ENCODE data around the gene TMED9. TPM values are rescaled to one million over a fixed set of nuclear protein-coding genes. Genes with fewer than 3 reads are reported as not detected.
"Not testable (repeated sequence)": the region's sequence is repeated elsewhere in the genome, so short reads cannot be mapped to it uniquely, and the experiment has no call there.

Gene TMED9
- total RNA-seq, 3 donors from 2014 or later (not counting 1 experiment from before 2014, with no cell fraction given): 91.2 to 114 (median 94.4) TPM

DNA sequence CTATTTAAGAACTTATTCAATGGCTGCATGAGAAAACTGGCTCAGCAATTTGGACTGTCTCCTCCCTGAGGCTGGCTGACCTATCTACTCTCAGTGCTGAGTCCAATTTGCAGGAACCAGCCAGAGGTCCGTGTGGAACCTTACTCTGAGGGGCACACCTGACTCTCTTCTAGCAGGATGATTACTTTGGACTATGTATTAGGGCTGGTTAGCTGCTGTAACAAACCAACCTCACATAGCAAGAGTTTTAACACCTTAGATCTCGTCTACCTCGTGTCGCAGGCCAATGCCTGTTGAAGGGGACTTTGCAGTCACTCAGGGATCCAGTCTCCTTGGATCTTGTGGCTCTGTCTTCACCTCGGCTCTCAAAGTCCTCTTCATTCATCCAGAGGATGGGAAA lies 34.2 kb upstream of the TMED9 start:
- ATAC-seq (no peak), DNase-seq (no peak)
- H3K4me3 ChIP-seq (ENCODE audit: low read length): no peak overlapping the region
- no peak overlapping the region for H3K27ac Mint-ChIP-seq
- TF ChIP-seq, protein P1, sequence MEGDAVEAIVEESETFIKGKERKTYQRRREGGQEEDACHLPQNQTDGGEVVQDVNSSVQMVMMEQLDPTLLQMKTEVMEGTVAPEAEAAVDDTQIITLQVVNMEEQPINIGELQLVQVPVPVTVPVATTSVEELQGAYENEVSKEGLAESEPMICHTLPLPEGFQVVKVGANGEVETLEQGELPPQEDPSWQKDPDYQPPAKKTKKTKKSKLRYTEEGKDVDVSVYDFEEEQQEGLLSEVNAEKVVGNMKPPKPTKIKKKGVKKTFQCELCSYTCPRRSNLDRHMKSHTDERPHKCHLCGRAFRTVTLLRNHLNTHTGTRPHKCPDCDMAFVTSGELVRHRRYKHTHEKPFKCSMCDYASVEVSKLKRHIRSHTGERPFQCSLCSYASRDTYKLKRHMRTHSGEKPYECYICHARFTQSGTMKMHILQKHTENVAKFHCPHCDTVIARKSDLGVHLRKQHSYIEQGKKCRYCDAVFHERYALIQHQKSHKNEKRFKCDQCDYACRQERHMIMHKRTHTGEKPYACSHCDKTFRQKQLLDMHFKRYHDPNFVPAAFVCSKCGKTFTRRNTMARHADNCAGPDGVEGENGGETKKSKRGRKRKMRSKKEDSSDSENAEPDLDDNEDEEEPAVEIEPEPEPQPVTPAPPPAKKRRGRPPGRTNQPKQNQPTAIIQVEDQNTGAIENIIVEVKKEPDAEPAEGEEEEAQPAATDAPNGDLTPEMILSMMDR (IDR thresholded peaks at IDR 0.05): no peak
- no peaks in the 10 kb centered on the region for H3K27me3 ChIP-seq (ENCODE audit: control insufficient read depth, insufficient read depth, low read length)
- no peak overlapping the region for H3K27ac ChIP-seq (ENCODE audit: low read length)
- intact Hi-C loops (cut with micrococcal nuclease): no loop called here
- H3K4me3 Mint-ChIP-seq: no peak overlapping the region
- no peaks in the 10 kb centered on the region for H3K27me3 Mint-ChIP-seq (ENCODE audit: low read depth in 2 of 2)
- WGBS (ENCODE audit: insufficient coverage): 92% methylated on average over 4 of the region's 5 CpGs
- H3K9me3 ChIP-seq (ENCODE audit: control insufficient read depth, insufficient read depth, low read length): no peaks in the 10 kb centered on the region
- no peaks in the 10 kb centered on the region for H3K36me3 Mint-ChIP-seq
- no peaks in the 10 kb centered on the region for H3K9me3 Mint-ChIP-seq
- no peaks in the 10 kb centered on the region for H3K36me3 ChIP-seq (ENCODE audit: control insufficient read depth, insufficient read depth, low read length)
- peaks cover 13 to 16% of the 10 kb centered on the region in 2 donors for H3K4me1 Mint-ChIP-seq
- peaks cover 17% of the 10 kb centered on the region for H3K4me1 ChIP-seq (ENCODE audit: control insufficient read depth, insufficient read depth, low read length)

DNA sequence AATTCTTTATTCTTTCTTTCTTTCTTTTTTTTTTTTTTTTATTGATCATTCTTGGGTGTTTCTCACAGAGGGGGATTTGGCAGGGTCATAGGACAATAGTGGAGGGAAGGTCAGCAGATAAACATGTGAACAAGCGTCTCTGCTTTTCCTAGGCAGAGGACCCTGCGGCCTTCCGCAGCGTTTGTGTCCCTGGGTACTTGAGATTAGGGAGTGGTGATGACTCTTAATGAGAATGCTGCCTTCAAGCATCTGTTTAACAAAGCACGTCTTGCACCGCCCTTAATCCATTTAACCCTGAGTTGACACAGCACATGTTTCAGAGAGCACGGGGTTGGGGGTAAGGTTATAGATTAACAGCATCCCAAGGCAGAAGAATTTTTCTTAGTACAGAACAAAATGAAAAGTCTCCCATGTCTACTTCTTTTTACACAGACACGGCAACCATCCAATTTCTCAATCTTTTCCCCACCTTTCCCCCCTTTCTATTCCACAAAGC lies 32.5 kb upstream of the TMED9 start:
- H3K27me3 Mint-ChIP-seq (ENCODE audit: low read depth in 2 of 2); intact Hi-C loops (cut with micrococcal nuclease); H3K4me3 Mint-ChIP-seq; H3K27ac Mint-ChIP-seq; H3K36me3 ChIP-seq (ENCODE audit: control insufficient read depth, insufficient read depth, low read length); H3K27ac ChIP-seq (ENCODE audit: low read length); DNase-seq; H3K36me3 Mint-ChIP-seq; H3K4me1 Mint-ChIP-seq; H3K27me3 ChIP-seq (ENCODE audit: control insufficient read depth, insufficient read depth, low read length); H3K4me3 ChIP-seq (ENCODE audit: low read length); H3K9me3 Mint-ChIP-seq; H3K9me3 ChIP-seq (ENCODE audit: control insufficient read depth, insufficient read depth, low read length); ATAC-seq; H3K4me1 ChIP-seq (ENCODE audit: control insufficient read depth, insufficient read depth, low read length): not testable (repeated sequence)
- WGBS (ENCODE audit: insufficient coverage): 94% methylated on average over 6 of the region's 8 CpGs

DNA sequence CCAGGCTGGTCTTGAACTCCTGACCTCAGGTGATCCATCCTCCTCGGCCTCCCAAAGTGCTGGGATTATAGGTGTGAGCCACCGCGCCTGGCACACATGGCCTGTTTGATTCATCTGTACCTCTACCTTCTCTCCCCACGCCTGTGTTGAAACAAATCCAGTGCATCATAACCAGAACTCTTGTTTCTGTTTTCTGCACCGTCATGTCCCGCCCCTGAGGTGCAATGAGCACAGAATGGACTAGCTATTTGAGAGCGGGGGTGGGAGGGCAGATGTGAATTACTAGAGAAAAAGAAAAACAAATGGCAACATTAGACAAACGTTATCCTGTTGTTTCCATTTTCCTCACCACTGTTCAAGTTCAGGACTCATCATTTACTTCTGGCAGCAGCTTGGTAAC lies 27.0 kb upstream of the TMED9 start:
- H3K9me3 ChIP-seq (ENCODE audit: control insufficient read depth, insufficient read depth, low read length): no peaks in the 10 kb centered on the region
- H3K27ac ChIP-seq (ENCODE audit: low read length): no peak overlapping the region
- H3K4me3 Mint-ChIP-seq: no peak overlapping the region
- H3K9me3 Mint-ChIP-seq: no peaks in the 10 kb centered on the region
- ATAC-seq: no peak
- peaks cover 2% of the 10 kb centered on the region for H3K27me3 ChIP-seq (ENCODE audit: control insufficient read depth, insufficient read depth, low read length)
- H3K27ac Mint-ChIP-seq: no peak overlapping the region
- peaks cover 0 to 9% of the 10 kb centered on the region in 2 donors for H3K27me3 Mint-ChIP-seq (ENCODE audit: low read depth in 2 of 2)
- 88% methylated on average over 8 of the region's 8 CpGs for WGBS (ENCODE audit: insufficient coverage)
- H3K36me3 ChIP-seq (ENCODE audit: control insufficient read depth, insufficient read depth, low read length): no peaks in the 10 kb centered on the region
- H3K36me3 Mint-ChIP-seq: no peaks in the 10 kb centered on the region
- no peaks in the 10 kb centered on the region for H3K4me1 Mint-ChIP-seq
- no peak overlapping the region for H3K4me3 ChIP-seq (ENCODE audit: low read length)
- no peaks in the 10 kb centered on the region for H3K4me1 ChIP-seq (ENCODE audit: control insufficient read depth, insufficient read depth, low read length)
- no peak for DNase-seq
- TF ChIP-seq, protein P1 (IDR thresholded peaks at IDR 0.05): no peak
- intact Hi-C loops (cut with micrococcal nuclease): no loop called here

DNA sequence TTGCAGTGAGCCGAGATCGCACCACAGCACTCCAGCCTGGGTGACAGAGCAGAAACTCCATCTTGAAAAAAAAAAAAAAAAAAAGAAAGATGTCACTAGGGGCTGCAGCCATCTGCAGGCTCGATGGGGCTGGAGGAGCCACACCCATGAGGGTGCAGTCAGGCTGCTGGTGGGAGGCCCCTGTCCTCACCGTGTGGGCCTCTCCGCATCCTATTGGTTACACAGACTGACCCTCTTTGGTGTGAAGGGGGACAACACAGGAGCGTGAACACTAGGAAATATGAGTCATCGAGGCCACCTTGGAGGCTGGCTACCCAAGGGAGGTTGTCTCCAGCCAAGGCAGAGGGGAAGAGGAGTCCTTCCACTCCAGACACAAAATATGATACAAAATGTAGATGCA lies 23.7 kb upstream of the TMED9 start:
- intact Hi-C loops (cut with micrococcal nuclease): no loop called here
- H3K9me3 ChIP-seq (ENCODE audit: control insufficient read depth, insufficient read depth, low read length): no peaks in the 10 kb centered on the region
- no peak for DNase-seq
- ATAC-seq: no peak
- H3K4me1 ChIP-seq (ENCODE audit: control insufficient read depth, insufficient read depth, low read length): no peaks in the 10 kb centered on the region
- H3K27ac Mint-ChIP-seq: no peak overlapping the region
- no peaks in the 10 kb centered on the region for H3K36me3 ChIP-seq (ENCODE audit: control insufficient read depth, insufficient read depth, low read length)
- peaks cover 0 to 9% of the 10 kb centered on the region in 2 donors for H3K27me3 Mint-ChIP-seq (ENCODE audit: low read depth in 2 of 2)
- TF ChIP-seq, protein P1 (IDR thresholded peaks at IDR 0.05): no peak
- no peak overlapping the region for H3K27ac ChIP-seq (ENCODE audit: low read length)
- no peaks in the 10 kb centered on the region for H3K36me3 Mint-ChIP-seq
- H3K27me3 ChIP-seq (ENCODE audit: control insufficient read depth, insufficient read depth, low read length): peaks cover 2% of the 10 kb centered on the region
- H3K4me3 ChIP-seq (ENCODE audit: low read length): no peak overlapping the region
- 75% methylated on average over 7 of the region's 7 CpGs for WGBS (ENCODE audit: insufficient coverage)
- H3K4me3 Mint-ChIP-seq: no peak overlapping the region
- H3K9me3 Mint-ChIP-seq: no peaks in the 10 kb centered on the region
- H3K4me1 Mint-ChIP-seq: no peaks in the 10 kb centered on the region
